Epidermal melanocyte (primary cell): ENCODE results near the gene PARVB.

Source experiments
- DNase-seq: peaks from one replicate; pipeline ENCODE4 v3.0.0; 2011; ENCODE audit warnings: low spot score; ENCODE audit not compliant: insufficient read length

The PARVB gene

GRCh38 chr22:44212936-44213335 lies 188.8 kb downstream of the PARVB start:
- no peak for DNase-seq

DNA sequence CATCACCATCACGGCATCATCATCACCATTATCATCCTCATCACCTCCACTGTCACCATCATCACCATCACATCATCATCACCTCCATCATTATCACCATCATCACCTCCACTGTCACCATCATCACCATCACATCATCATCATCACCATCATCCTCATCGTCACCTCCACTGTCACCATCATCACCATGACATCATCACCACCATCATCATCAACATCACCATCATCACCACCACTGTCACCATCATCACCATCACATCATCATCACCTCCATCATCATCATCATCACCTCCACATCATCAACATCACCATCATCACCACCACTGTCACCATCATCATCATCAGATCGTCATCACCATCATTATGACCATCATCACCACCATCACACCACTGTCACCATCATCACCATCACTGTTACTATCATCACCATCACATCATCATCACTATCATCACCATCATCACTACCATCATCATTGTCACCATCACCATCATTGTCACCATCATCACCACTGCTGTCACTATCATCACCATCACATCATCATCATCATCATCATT lies 189.5 kb downstream of the PARVB start:
- DNase-seq = no peak

DNA sequence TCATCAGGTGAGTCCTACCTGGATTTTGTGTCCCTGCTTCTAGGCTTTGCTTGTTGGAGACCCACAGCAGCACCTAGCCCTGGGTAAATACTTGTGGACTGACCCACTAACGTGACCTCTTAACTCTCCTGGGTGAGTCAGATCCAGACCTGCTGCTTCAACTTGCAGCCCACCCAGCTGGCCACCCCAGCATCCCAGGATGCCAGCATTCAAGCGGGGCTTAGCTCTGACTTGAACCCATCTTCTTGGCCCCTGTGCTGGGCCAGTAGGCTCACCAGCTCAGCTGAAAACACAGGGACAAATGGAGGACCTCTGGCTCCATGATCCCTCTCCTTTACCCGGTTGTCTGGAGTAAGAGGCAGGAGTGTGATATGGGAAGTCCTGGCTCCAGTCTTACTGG lies 190.1 kb downstream of the PARVB start:
- DNase-seq = no peak

GRCh38 chr22:44214764-44215163 lies 190.7 kb downstream of the PARVB start:
- no peak for DNase-seq

GRCh38 chr22:44215287-44215686 lies 191.2 kb downstream of the PARVB start:
- DNase-seq = no peak

DNA sequence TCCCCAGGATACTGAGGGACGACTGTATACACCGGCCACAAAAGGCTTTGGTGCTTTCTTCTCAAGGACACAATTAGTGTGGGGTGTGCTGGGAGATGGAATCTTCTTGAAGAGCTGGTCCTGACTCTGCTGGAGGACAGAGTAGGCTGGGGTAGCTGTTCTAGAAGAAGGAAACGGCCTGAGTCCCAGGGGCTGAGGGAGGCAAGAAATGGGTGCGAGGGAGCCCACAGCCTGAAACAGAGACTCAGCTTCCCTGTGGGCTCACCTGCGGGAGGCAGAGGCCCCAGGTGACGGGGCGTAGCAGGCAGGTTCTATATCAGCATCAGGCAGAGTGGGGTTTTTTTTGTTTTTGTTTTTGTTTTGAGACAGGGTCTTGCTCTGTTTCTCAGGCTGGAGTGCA lies 193.2 kb downstream of the PARVB start:
- no peak for DNase-seq

DNA sequence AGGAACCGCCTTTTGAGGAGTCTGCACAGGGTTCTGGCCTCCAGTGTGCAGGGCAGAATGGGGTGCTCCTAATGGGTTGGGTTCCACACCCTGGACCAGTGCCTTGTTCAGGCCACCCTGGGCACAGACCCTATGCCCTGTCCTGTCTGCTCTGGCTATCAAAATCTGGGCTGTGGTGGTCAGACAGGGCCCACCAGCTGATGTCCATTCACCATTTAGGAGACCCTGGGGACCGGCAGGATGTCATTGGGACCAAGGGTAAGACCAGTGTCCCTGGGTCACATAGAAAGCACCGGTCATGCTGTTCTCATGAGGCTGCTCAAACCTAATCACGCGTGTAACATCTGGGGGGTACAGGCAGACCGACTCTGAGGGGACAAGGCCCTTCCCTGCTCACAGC lies 194.0 kb downstream of the PARVB start:
- no peak for DNase-seq

DNA sequence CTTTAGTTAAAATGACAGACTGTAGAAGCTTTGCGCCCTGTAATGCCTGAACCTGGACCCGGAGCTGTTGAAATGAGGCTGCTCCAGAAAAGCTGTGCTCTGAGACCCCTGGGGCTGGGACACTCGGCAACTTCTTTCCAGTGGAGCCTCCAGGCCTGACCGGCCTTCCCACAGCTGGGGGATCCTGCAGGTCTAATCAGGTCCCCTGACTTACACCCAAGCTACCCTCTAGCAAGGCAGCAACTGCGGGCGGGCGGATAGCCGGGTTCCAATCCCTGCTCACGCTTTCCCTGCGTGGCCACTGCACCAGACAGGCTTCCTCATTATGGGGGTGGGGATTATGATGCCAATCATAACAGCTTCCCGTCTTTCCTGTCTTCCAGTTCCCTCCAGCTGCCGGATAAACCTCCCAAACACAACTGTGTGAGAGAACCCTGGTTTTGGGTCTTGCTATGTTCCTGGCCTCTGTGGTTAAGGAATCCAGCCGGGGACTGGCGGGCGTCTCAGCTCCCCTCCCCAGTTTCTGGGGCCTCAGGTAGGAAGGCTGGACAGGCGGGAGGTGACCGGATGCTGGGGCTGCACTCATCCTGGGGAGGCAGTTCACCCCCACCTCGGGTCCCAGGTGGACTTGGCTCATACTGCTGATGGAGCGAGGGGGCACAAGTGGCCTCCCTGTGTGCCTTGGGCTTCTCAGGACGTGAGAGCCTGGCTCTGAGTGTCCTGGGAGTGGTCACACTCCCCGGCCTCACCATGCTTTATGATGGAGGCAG lies 195.2 kb downstream of the PARVB start:
- DNase-seq = no peak

DNA sequence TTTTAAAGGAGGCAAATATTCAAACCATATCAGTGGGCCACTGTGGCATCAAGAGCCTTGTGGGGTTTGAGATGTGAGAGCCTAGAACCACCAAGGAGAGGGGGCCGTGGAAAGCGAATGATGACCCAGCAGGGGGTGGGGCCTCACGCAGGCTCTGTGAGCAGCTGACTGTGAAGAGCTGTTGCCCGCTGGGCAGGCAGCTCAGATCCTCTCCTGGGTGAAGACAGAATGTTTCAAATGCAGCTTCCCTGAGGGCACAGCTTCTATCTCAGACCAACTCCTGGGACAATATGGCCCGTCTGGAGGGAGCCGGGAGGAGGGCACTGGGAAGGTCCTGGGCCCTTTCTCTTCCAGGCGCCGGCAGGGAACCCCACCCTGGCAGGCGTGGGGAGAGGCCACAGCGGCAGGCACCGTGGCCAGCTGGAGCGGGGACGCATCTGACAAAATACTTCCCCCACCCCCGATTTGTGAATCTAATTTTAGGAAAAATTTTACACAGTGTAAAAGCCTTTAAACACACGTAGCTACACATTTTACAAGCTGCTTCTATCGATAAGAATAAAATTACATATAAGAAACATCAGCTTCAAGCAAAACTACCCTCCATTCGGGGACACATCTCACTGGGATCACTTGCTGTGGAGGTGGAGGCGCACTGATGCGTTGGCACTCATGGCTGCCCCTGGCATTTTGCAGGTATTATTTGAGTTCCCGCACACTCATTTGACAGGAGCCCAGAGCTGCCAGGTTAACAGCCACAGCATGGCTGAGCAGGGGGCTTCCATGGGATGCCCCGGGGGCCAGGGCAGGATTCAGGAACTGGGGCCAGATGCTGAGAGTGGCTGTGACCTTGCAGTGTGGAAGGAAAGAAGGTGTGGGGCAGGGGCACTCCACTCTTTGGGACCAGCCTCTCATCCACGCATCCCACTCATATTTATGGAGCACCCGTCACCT lies 196.9 kb downstream of the PARVB start:
- DNase-seq = no peak

DNA sequence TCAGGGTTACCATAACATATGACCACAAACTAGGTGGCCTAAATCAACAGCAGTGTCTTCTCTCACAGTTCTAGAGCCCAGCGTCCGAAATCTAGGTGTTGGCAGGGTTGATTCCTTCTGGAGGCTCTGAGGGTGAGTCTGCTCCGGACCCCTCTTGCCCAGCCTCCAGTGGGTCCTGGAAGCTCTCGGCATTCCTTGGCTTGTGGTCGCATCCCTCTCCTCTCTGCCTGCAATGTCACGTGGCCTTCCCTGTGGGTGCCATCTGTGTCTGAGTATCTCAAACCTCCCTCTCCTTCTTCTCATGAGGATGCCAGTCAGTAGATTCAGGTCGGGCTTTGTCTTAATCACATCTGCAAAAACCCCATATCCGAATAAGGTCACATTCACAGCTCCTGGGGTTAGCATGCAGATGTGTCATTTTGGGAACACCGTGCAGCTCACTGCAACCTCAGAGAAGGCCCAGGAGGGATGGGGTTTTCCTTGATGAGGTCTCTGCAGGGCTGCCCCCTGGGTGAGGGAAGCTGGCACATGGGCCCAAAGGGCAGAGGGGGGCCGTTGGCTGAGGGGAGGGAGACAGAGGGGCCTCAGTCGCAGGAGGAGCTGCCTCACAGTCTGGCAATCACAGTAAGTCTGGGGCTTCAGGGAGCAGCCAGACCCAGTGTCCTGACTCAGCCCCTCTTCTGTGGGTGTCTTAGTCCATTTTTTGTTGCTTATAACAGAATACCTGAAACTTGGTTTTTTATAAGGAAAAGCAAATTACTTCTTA lies 197.8 kb downstream of the PARVB start:
- no peak for DNase-seq
